H1 (cell line): ENCODE results near the gene JAKMIP3. TPM values are rescaled to one million over a fixed set of nuclear protein-coding genes. Genes with fewer than 3 reads are reported as not detected.

Experiments
- KDM5A ChIP-seq: fragments of 200-600 bp; IDR thresholded peaks from 2 replicates; pipeline ENCODE4 v1.7.1; 2012; ENCODE audit warnings: mild to moderate bottlenecking, low read length, inconsistent platforms, mixed read lengths
- polyA plus RNA-seq, 7 experiments: library from polyadenylated mRNA; depleted of rRNA in 3 of 7; stranded (reverse) in 5 of 7; unstranded in 2 of 7; fragments of >200 nt in 5 of 7; fragments of 200-250 nt in 2 of 7; gene quantifications; 1 replicate in 5 of 7; 2 replicates in 1 of 7; 4 replicates in 1 of 7; pipeline versions ENCODE4 v1.2.1 to v1.2.3, GENCODE V29; 2011 to 2013; ENCODE audit warnings: missing spikeins in 2 of 7, mixed read lengths in 2 of 7
- total RNA-seq: library from RNA; stranded (reverse); fragmentation: NEBNext Ultra II Directional; extraction: Animal tissue kit (Norgen Biotek cat#: 25700); gene quantifications from 2 replicates; pipeline ENCODE4 v1.2.1, GENCODE V29; 2021

Gene JAKMIP3
- total and polyA plus RNA-seq, 2 of the 8 experiments (the other 6 are each of a cell fraction or from before 2014, with no cell fraction given) = 0.83 to 0.91 TPM

- TF ChIP-seq KDM5A = no peak
Measured at GRCh38 chr10:132113766-132114365, 48.1 kb downstream of the JAKMIP3 start (continued).
